Cardiac muscle cell (in vitro differentiated cells and primary cell): ENCODE measurements around the gene TOR4A. TPM values are rescaled to one million over a fixed set of nuclear protein-coding genes. Genes with fewer than 3 reads are reported as not detected.
A peak's percentile ranks its signal among the peaks of the same experiment; 100 is the strongest.

Experiments
- DNase-seq, 2 donors: peaks; one replicate each; pipeline versions ENCODE4 v3.0.0 to v3.0.0-alpha.2; 2010 to 2017; ENCODE audit warnings: low read depth in 1 of 2, low spot score in 1 of 2
- H3K27ac ChIP-seq: fragments of 200-600 bp; sonication (generic); 2 replicates; pipeline ENCODE4 v1.5.1; 2016
- H3K27me3 ChIP-seq: fragments of 200-600 bp; sonication (generic); 2 replicates; pipeline ENCODE4 v1.6.0; 2016; ENCODE audit warnings: control low read depth
- H3K36me3 ChIP-seq: fragments of 200-600 bp; sonication (generic); 2 replicates; pipeline ENCODE4 v1.5.1; 2016; ENCODE audit warnings: control low read depth
- H3K4me1 ChIP-seq: fragments of 200-600 bp; sonication (generic); 2 replicates; pipeline ENCODE4 v1.8.1; 2017; ENCODE audit warnings: low read depth, mild to moderate bottlenecking, mixed run types
- H3K4me3 ChIP-seq: fragments of 200-600 bp; sonication (generic); 2 replicates; pipeline ENCODE4 v1.5.1; 2016; ENCODE audit warnings: mild to moderate bottlenecking
- H3K9me3 ChIP-seq: fragments of 200-600 bp; sonication (generic); 2 replicates; pipeline ENCODE4 v1.5.1; 2017; ENCODE audit warnings: low read depth, mild to moderate bottlenecking, control low read depth
- CTCF ChIP-seq: IDR thresholded peaks from 2 replicates; pipeline ENCODE4 v1.5.1; 2012; ENCODE audit warnings: low read depth, mild to moderate bottlenecking, low read length
- polyA plus RNA-seq: library from polyadenylated mRNA; unstranded; fragments of >200 nt; fragmentation: Nextera tagmentation; extraction: Ambion mirVana; gene quantifications from 2 replicates; pipeline ENCODE4 v1.2.1, GENCODE V29; 2016
- total RNA-seq: library from RNA; depleted of rRNA; stranded (reverse); fragments of >200 nt; gene quantifications from 2 replicates; pipeline ENCODE4 v1.2.3, GENCODE V29; 2016

The TOR4A gene
- total RNA-seq (36.7 and 51.4 TPM in 2 replicates), polyA plus RNA-seq (18.5 and 24.3 TPM in 2 replicates)

GRCh38 chr9:137277329-137278041 is at the start of gene TOR4A:
Gene TOR4A (plus strand): TSS chr9:137277726. CDS start chr9:137278690, 964 bp downstream.
- peak; percentile 85 to 91 for DNase-seq
- peak; percentile 12 for TF ChIP-seq CTCF
- H3K4me1 ChIP-seq, result peaks cover 32% of the 10 kb centered on the region
- H3K36me3 ChIP-seq, result peaks cover 6% of the 10 kb centered on the region
- H3K27ac ChIP-seq, result peak within 1 kb of the TSS; percentile 98
- H3K4me3 ChIP-seq, result peak within 1 kb of the TSS; percentile 26
- H3K9me3 ChIP-seq, result no peaks in the 10 kb centered on the region
- peaks cover 6% of the 10 kb centered on the region for H3K27me3 ChIP-seq

DNA sequence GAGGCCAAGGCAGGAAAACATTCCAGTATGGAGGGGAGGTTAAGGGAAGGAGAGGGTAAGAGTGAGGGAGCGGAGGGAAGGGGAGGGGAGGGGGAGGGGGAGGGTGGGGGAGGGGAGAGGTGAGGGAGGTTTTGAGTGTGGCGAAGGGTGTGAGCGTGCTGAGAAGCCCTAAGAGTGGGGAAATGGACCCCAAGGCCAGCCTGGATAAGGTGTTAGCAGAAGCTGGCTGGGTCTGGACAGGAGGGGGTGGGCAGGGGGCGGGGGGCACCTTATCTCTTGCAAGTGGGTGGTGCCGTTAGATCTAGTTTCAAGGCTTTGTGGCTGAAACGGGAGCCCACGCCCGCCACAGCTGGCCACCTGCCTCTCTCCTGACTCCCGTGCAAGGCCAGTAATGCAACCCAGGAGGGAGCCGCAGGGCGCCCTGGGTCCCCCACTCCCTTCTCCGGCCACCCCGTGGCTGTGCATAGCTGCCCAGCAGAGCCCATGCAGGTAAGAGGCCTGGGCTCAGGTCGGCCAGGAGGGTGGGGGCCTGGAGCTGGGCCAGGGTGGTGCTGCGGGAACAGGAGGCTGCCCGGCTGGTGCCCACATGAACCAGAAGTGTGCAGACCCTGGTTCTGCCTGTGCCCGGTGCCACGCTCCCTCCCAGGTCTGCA is 49.5 kb upstream of the TOR4A start:
- TF ChIP-seq CTCF, result no peak
- Histone ChIP-seq H3K27me3 (no peaks in the 10 kb centered on the region), H3K36me3 (no peaks in the 10 kb centered on the region), H3K4me1 (peaks cover 4% of the 10 kb centered on the region), H3K4me3 (no peak overlapping the region), H3K9me3 (no peaks in the 10 kb centered on the region), H3K27ac (no peak overlapping the region)
- no peak for DNase-seq

DNA sequence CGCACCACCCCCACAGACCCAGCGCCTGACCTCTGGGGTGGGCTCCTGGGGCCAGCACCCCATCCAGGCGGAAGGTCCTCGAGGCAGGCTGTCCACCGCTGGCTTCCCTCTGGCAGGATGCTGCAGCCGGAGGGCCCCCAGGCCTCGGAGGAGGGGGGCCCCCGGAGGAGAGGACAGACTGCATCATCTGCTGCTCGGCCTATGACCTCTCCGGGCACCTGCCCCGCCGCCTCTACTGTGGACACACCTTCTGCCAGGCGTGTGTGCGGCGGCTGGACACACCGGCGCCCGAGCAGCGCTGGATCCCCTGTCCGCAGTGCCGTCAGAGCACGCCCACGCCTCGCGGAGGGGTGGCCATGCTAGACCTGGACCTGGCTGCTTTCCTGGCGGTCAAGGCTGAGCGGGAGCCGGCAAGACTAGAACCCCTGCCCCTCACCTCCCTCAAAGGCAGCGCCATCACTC is 49.0 kb upstream of the TOR4A start:
- Histone ChIP-seq H3K4me3 (no peak overlapping the region), H3K27ac (no peak overlapping the region), H3K36me3 (no peaks in the 10 kb centered on the region), H3K27me3 (no peaks in the 10 kb centered on the region), H3K9me3 (no peaks in the 10 kb centered on the region), H3K4me1 (peaks cover 3% of the 10 kb centered on the region)
- no peak for DNase-seq
- no peak for TF ChIP-seq CTCF

- Histone ChIP-seq H3K4me1 (peaks cover 3% of the 10 kb centered on the region), H3K9me3 (no peaks in the 10 kb centered on the region), H3K27me3 (no peaks in the 10 kb centered on the region), H3K36me3 (no peaks in the 10 kb centered on the region), H3K4me3 (no peak overlapping the region), H3K27ac (no peak overlapping the region)
- TF ChIP-seq CTCF, result no peak
- DNase-seq, result no peak
Observed at GRCh38 chr9:137228968-137229896, 48.3 kb upstream of the TOR4A start.
